Stimulated activated memory B cell treated with anti-CD40 and anti-IgM and Interleukin-4, amounts not matched to agents 10 μg/mL and 1 μg/mL and 100 μg/mL, for 72 hours (primary cell): Measurements from ENCODE around the gene FBXO10.
"Not testable (repeated sequence)": the region's sequence is repeated elsewhere in the genome, so short reads cannot be mapped to it uniquely, and the experiment has no call there.

Source experiments
- ATAC-seq: fragments of 150-1000 bp; cut with Tn5 transposase; 2 replicates; pipeline ENCODE4 v1.10.0; 2021
- H3K27ac Mint-ChIP-seq: one replicate; pipeline ENCODE4 v1.8.0; 2022; ENCODE audit warnings: mild to moderate bottlenecking, mixed read lengths
- H3K27me3 Mint-ChIP-seq: one replicate; pipeline ENCODE4 v1.8.0; 2022; ENCODE audit warnings: mixed read lengths
- H3K36me3 Mint-ChIP-seq: one replicate; pipeline ENCODE4 v1.8.0; 2022; ENCODE audit warnings: mixed read lengths
- H3K4me1 Mint-ChIP-seq: one replicate; pipeline ENCODE4 v1.8.0; 2022; ENCODE audit warnings: mixed read lengths
- H3K4me3 Mint-ChIP-seq: one replicate; pipeline ENCODE4 v1.8.0; 2022; ENCODE audit warnings: mild to moderate bottlenecking, moderate library complexity, mixed read lengths
- H3K9me3 Mint-ChIP-seq: one replicate; pipeline ENCODE4 v1.8.0; 2022; ENCODE audit warnings: mixed read lengths

FBXO10 gene

DNA sequence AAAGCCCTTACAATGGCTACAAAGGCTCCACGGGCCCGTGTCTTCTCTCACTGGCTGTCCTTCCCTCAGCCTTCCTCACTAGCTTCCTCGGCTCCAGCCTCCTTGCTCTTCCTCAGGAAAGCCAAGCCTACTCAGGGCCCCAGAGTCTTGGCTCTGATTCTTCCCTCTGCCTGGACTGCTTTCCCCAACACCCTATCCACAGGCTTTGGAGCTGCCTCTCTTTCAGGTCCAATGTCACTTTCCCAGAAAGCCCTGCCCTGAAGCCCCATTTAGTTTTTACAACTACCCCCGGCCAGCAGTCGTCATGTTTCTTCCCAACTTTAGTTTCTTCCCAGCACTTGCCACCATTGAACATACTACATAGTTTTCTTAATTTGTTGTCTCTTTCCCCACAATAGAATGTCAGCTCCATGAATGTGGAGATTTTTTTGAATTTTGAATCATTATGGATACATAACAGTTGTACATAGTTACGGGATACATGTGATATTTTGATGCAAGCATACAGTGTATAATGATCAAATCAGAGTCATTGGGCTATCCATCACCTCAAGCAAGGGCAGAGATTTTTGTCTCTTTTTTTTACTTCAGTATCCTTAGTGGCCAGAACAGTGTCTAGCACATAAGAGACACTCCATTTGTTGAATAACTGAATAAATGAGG, 33.7 kb upstream of the FBXO10 start:
- H3K9me3 Mint-ChIP-seq, result no peaks in the 10 kb centered on the region
- no peaks in the 10 kb centered on the region for H3K36me3 Mint-ChIP-seq
- H3K4me3 Mint-ChIP-seq, result no peak overlapping the region
- no peaks in the 10 kb centered on the region for H3K4me1 Mint-ChIP-seq
- no peak overlapping the region for H3K27ac Mint-ChIP-seq
- no peak for ATAC-seq
- H3K27me3 Mint-ChIP-seq, result peaks cover 13% of the 10 kb centered on the region

DNA sequence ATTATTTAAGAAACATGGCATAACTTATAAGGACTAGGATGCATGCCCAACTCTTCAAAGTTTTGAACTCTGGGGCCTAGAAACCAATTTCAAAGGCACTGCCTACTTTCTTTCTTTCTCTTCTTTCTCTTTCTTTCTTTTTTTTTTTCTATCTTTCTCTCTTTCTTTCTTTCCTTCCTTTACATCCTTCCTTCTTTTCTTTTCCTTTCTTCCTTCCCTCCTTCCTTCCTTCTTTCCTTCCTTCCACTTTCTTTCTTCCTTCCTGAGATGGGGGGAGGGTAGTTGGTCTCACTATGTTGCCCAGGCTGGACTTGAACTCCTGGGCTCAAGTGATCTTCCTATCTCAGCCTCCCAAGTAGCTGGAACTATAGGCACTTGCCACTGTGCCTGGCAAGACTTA, 32.1 kb upstream of the FBXO10 start:
- Mint-ChIP-seq H3K9me3 (no peaks in the 10 kb centered on the region), H3K4me1 (no peaks in the 10 kb centered on the region), H3K27me3 (peaks cover 18% of the 10 kb centered on the region), H3K4me3 (no peak overlapping the region), H3K36me3 (no peaks in the 10 kb centered on the region), H3K27ac (no peak overlapping the region)
- no peak for ATAC-seq

DNA sequence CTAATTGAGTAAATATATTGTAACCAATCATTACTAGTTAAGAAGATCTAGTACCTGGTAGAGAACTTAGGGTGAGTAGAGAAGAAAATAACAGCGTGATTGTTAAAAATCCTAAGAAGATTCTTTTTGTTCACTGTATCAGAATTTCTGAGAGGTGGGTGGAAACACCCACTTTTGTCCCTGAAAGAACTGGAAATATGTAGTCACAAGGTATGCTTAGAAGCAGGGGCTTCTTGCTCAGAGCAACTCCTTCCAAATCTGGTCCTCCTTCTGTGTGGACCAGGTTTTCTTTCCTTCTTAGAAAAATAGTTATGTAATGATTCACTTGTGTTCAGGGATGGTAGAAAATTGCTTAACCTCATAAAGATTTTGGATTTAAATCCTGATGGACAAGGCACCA, 28.1 kb upstream of the FBXO10 start:
- ATAC-seq, result no peak
- H3K27me3 Mint-ChIP-seq, result peaks cover 19% of the 10 kb centered on the region
- H3K4me1 Mint-ChIP-seq, result no peaks in the 10 kb centered on the region
- no peak overlapping the region for H3K27ac Mint-ChIP-seq
- no peak overlapping the region for H3K4me3 Mint-ChIP-seq
- no peaks in the 10 kb centered on the region for H3K9me3 Mint-ChIP-seq
- no peaks in the 10 kb centered on the region for H3K36me3 Mint-ChIP-seq

DNA sequence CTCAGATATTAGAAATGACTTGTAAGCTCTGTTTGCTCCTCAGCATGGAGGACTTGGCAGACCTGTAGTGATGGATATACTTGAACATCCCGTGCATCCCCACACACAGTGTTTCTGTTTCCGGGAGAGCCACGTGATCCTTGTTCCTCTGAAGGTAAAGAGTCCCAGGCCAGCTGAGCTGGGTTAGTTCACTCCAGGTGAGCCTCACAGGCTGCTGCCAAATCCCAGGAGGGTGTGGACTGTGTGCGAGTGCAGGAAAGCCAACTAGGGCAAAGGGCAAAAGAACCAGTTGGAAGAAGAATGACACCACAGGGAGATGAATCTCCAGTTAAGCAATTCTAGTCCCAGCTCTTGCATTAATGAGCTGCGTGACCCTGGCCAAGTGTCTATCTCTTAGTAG, 26.6 kb upstream of the FBXO10 start:
- H3K9me3 Mint-ChIP-seq, result no peaks in the 10 kb centered on the region
- ATAC-seq, result no peak
- H3K27ac Mint-ChIP-seq, result no peak overlapping the region
- no peak overlapping the region for H3K4me3 Mint-ChIP-seq
- H3K27me3 Mint-ChIP-seq, result peaks cover 16% of the 10 kb centered on the region
- no peaks in the 10 kb centered on the region for H3K36me3 Mint-ChIP-seq
- no peaks in the 10 kb centered on the region for H3K4me1 Mint-ChIP-seq

DNA sequence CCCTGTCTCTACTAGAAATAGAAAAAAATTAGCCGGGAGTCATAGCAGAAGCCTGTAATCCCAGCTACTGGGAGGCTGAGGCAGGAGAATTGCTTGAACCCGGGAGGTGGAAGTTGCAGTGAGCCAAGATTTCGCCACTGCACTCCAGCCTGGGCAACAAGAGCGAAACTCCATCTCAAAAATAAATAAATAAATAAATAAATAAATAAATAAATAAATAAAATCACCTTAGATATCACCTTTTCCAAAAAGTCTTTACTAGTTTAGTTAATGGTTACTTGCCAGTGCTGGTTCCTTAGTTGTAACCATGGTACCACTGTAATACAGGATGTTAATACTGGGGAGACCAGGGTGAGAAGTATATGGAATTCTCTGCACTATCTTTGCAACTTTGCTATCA, 25.9 kb upstream of the FBXO10 start:
- peaks cover 16% of the 10 kb centered on the region for H3K27me3 Mint-ChIP-seq
- ATAC-seq, H3K4me3 Mint-ChIP-seq, H3K36me3 Mint-ChIP-seq, H3K9me3 Mint-ChIP-seq, H3K27ac Mint-ChIP-seq, H3K4me1 Mint-ChIP-seq: not testable (repeated sequence)

DNA sequence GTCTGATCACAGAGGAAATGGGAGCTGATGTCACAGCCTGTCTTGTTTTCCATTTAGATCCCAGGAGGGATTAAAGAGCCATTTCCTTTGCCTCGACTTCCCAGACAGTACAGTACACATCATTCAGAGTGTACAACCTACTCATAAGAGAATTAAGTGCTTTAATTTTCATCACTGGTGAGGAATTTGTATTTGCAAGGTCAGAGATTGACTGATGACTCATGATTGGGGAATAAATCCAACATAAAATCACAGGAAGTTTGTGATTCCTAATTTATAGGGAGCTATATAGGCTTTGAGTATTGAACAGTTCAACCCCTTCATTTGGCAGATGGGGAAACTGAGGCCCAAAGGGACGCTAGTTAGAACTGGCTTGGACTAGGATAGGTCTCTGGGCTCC, 20.3 kb upstream of the FBXO10 start:
- no peaks in the 10 kb centered on the region for H3K27me3 Mint-ChIP-seq
- ATAC-seq, result no peak
- H3K9me3 Mint-ChIP-seq, result no peaks in the 10 kb centered on the region
- H3K36me3 Mint-ChIP-seq, result peaks cover 5% of the 10 kb centered on the region
- no peak overlapping the region for H3K27ac Mint-ChIP-seq
- H3K4me1 Mint-ChIP-seq, result peaks cover 20% of the 10 kb centered on the region
- H3K4me3 Mint-ChIP-seq, result no peak overlapping the region

DNA sequence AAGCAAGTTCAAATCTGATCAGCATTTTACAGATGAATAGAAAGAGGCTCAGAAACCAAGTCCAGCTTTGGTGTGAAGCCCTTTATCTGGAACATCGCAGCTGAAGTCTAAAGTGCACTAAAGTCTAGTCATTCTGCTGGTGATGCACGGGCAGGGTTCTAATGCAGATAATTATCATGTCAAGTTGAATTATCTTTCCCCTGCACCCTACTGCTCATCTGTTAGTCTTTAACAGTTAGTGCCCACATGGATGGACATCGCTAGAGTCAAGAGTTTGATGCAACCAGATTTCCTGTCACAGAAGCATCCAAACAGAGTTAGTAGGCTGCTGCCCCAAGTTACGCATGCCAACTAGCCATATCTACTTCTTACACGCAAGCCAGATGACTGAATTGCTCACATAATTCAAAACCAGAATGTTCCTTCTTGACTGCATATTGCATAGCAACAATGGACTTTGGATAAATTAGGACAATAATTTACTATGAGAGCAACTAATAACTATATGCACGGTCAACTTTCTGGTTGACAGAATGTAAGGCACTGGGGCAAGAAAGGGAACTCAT, 17.8 kb upstream of the FBXO10 start:
- Mint-ChIP-seq H3K27me3 (no peaks in the 10 kb centered on the region), H3K4me1 (peaks cover 40% of the 10 kb centered on the region), H3K4me3 (peak overlapping the region; percentile 57), H3K9me3 (no peaks in the 10 kb centered on the region), H3K27ac (no peak overlapping the region), H3K36me3 (peaks cover 14% of the 10 kb centered on the region)
- ATAC-seq, result no peak

DNA sequence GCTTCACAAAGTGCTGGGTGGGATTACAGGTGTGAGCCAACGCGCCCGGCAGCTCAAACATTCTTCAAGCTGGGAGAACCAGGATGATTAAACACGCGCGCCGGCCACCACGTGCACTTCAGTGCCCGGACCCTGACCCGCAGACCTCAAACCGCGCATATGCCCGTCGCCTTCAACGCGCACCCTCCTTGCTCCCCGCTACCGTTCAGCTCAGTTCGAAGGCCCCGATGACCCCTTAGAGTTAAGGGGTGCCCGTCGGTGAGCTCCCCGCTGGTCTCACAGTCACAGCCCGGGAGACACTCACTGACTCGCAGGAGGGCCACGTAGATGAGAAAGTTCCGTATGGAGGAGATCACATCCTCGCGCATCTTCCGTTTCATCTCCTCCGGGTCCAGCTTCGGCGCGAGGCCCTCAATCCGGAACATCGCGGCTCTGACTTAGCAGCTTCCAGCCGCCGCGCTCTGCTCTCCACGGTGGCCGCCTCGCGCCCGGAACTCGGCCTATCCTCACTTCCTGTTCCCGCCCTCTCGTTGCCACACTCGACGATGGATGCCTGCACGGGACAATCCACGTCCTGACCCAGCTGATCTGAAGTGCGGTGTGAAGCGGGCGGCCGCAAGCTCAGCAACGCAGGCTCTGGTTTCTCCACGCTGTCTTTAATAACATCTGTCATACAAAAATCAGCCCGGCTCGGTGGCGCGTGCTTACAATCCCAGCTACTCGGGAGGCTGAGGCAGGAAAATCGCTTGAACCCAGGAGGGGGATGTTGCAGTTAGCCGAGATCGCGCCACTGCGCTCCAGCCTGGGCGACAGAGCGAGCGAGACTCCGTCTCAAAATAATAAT, 16.1 kb upstream of the FBXO10 start, which contains the start of gene TOMM5:
Gene TOMM5 (minus strand): TSS at position 490 of the 844 bp plus-strand sequence. CDS start 65 bp downstream, at position 425.
- no peaks in the 10 kb centered on the region for H3K27me3 Mint-ChIP-seq
- peak within 1 kb of the TSS; percentile 95 for H3K27ac Mint-ChIP-seq
- H3K9me3 Mint-ChIP-seq, result no peaks in the 10 kb centered on the region
- peaks cover 26% of the 10 kb centered on the region for H3K36me3 Mint-ChIP-seq
- peak within 1 kb of the TSS; percentile 97 for H3K4me3 Mint-ChIP-seq
- peak; percentile 97 for ATAC-seq
- peaks cover 45% of the 10 kb centered on the region for H3K4me1 Mint-ChIP-seq

DNA sequence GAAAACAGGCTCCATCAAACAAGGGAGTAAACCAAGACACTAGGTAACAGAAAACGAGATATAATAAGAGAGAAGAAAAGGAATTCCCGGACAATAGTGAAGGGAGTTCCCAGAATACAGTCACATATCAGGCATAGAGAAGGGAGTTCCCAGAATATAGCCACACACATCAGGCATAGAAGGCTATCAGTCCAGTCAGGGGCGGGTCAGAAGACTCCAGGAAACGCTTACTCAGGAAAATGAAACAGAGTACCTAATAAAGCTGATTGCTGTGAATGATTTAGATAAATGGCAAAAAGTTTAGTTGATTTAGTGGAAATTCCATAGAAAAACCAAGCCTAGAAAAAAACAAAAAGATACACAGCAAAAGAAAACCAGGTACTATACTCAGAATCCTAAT, 11.3 kb upstream of the FBXO10 start:
- H3K27ac Mint-ChIP-seq, result no peak overlapping the region
- H3K4me3 Mint-ChIP-seq, result no peak overlapping the region

DNA sequence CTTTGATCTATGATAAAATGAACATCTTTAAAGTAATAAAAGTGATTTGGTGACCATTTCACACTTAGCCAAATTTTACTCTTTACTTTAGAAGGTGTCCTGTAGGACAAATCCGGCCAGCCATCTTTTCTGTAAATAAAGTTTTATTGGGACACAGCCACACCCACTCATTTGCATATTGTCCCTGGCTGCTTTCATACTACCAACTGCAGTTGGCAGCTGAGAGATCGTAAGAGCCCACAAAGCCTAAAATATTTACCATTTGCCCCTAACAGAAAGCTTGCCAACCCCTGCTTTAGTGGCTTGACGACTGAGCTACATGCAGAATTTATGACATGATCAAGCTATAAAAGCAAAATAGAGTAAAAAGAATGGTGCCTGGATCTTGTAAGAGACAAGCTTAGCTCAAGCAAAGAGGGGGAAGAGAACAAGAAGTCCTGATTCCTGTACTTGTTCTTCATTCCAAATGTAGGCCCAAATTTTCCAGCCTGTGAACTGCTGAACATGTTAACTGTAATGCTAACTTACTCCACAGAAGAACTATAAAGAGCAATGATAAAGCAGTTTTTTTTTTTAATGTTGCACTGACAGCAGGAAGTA, 7.4 kb upstream of the FBXO10 start:
- H3K27ac Mint-ChIP-seq, result no peak overlapping the region
- no peak overlapping the region for H3K4me3 Mint-ChIP-seq

More for the DNA sequence above, 11.3 kb upstream of the FBXO10 start:
- Mint-ChIP-seq H3K36me3 (peaks cover 69% of the 10 kb centered on the region), H3K27me3 (no peaks in the 10 kb centered on the region), H3K9me3 (no peaks in the 10 kb centered on the region), H3K4me1 (peaks cover 63% of the 10 kb centered on the region)
- no peak for ATAC-seq

DNA sequence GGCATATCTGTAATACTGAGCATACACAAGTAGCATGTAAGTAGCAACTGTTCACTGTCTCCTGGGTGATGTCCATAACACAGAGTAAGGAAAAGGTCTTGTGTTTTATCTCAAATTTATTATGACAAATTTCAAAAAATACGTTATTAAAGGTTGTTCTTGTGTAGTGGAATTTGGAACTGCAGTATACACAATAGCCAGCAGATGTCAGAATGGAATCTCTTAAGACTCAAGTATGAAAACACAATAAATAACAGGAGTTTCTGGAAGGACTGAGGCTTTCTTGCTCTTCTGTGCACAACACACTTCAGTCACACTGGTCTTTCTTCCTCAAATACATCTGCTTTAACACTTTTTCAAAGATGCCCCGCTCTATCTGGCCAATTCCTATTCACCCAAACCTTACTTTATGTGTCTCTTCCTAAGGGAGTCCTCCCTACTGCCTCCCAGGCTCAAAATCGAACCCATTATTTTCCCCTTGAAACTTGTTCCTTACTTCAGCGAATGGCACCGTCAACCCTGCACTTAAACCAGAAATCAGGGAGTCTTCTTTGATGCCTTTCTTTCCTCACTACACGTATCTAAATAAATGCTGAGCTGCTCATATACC, 6.5 kb upstream of the FBXO10 start:
- H3K4me1 Mint-ChIP-seq, result peaks cover 39% of the 10 kb centered on the region
- no peak overlapping the region for H3K27ac Mint-ChIP-seq
- peaks cover 59% of the 10 kb centered on the region for H3K36me3 Mint-ChIP-seq
- no peak for ATAC-seq
- no peaks in the 10 kb centered on the region for H3K9me3 Mint-ChIP-seq
- no peaks in the 10 kb centered on the region for H3K27me3 Mint-ChIP-seq
- no peak overlapping the region for H3K4me3 Mint-ChIP-seq

More for the DNA sequence above, 7.4 kb upstream of the FBXO10 start:
- H3K4me1 Mint-ChIP-seq, result peaks cover 35% of the 10 kb centered on the region
- no peaks in the 10 kb centered on the region for H3K27me3 Mint-ChIP-seq
- H3K9me3 Mint-ChIP-seq, result no peaks in the 10 kb centered on the region
- H3K36me3 Mint-ChIP-seq, result peaks cover 59% of the 10 kb centered on the region
- no peak for ATAC-seq

DNA sequence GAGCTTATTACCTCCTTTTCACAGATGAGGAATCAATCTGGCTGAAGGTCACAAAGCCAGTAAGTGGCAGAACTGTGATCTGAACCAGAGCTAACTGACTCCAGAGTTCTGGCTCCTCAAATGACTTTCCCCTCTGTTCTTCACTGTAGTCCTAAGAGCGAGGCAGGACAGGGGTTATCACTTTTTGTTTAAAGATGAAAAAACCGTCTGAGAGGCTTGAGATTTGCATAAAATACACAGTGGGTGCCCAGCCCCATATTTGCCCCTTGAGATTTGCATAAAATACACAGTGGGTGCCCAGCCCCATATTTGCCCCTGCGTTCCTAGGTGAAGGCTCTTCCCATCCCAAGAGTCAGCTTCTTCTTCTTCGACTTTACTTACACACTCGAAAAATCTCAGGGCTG, 667 bp downstream of the FBXO10 start:
- Mint-ChIP-seq H3K36me3 (peaks cover 42% of the 10 kb centered on the region), H3K4me3 (peak overlapping the region; percentile 84), H3K4me1 (peaks cover 67% of the 10 kb centered on the region), H3K9me3 (no peaks in the 10 kb centered on the region), H3K27ac (peak overlapping the region; percentile 91), H3K27me3 (no peaks in the 10 kb centered on the region)
- ATAC-seq, result peak; percentile 86

DNA sequence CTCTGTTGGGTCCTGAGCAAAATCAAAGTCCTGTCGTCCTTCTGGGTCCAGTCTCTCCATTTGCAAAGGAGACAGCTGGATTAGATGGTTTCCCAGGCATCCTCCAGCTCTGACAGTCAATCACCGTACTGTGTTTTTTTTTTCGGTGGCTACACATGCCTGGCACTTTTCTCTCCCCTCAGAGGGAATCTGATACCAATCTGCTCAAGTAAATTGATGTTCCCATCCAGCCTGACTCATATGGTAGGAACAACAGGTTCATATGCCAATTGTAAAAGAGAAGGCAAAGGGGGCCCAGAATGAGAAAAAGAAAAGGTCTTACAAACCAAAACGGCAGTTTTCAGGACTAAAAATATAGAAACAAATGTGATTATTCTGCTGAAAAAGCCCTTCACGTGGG, 1.2 kb downstream of the FBXO10 start:
- Mint-ChIP-seq H3K27me3 (no peaks in the 10 kb centered on the region), H3K36me3 (peaks cover 44% of the 10 kb centered on the region), H3K9me3 (no peaks in the 10 kb centered on the region), H3K4me3 (peak overlapping the region; percentile 84), H3K4me1 (peaks cover 72% of the 10 kb centered on the region), H3K27ac (peak overlapping the region; percentile 91)
- ATAC-seq, result no peak

DNA sequence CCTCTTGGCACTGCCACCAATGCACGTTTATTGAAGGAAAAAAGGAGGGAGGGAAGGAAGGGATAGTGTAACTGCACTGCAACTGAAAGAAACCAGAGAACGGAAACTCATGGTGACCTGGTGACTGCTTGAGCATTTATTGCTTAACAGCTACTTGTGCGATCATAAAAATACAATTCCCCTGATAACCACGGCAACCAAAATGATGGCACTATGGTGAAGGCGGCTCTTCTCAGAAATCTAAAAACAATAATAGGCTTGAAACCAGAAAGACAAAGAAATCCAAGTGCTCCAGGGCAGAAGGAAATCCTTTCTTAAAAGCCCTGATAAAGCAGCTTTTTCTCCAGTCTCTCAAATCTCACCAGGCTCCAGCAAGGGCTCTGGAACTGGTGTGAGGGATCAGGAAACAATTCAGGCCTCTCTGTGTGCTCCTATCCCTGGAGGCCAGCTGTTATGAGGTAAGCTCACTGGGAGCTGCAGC, 1.9 kb downstream of the FBXO10 start:
- no peaks in the 10 kb centered on the region for H3K27me3 Mint-ChIP-seq
- H3K9me3 Mint-ChIP-seq, result no peaks in the 10 kb centered on the region
- no peak for ATAC-seq
- peak overlapping the region; percentile 19 for H3K4me3 Mint-ChIP-seq
- H3K36me3 Mint-ChIP-seq, result peaks cover 46% of the 10 kb centered on the region
- peaks cover 77% of the 10 kb centered on the region for H3K4me1 Mint-ChIP-seq
- H3K27ac Mint-ChIP-seq, result no peak overlapping the region

DNA sequence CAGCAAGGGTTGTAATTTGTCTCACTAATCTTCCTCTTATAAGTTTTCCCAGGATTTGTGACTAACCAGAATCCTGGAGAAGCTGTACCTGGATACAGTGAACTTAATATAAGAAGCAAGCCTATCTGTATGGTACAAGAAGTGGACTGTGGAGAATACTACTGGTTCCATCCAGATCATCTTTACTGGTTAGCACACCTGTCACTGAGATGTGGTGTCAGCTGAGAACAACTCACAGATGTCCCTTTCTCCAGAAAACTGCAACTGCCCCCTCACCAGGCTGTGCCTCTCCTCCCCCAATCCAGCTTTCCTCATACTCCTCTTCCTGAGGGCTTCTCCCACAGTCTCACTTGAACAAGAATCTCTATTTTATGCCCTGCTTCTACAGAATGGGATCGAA, 4.9 kb downstream of the FBXO10 start:
- no peaks in the 10 kb centered on the region for H3K27me3 Mint-ChIP-seq
- no peak overlapping the region for H3K4me3 Mint-ChIP-seq
- peaks cover 45% of the 10 kb centered on the region for H3K36me3 Mint-ChIP-seq
- no peak for ATAC-seq
- no peaks in the 10 kb centered on the region for H3K9me3 Mint-ChIP-seq
- H3K27ac Mint-ChIP-seq, result no peak overlapping the region
- peaks cover 87% of the 10 kb centered on the region for H3K4me1 Mint-ChIP-seq
